Trophoblast cell (in vitro differentiated cells and primary cell): ENCODE measurements around the gene MEF2A.

Experiments
- DNase-seq, 2 donors: peaks; one replicate each; pipeline ENCODE4 v3.0.0-alpha.2; 2016
- H2AFZ ChIP-seq: 2 replicates; pipeline ENCODE4 v1.6.1; 2013; ENCODE audit warnings: low read length, moderate library complexity, mild to moderate bottlenecking; ENCODE audit not compliant: insufficient read depth, poor library complexity
- H2AK5ac ChIP-seq: 2 replicates; pipeline ENCODE4 v1.6.1; 2013; ENCODE audit warnings: mild to moderate bottlenecking, low read length
- H2BK120ac ChIP-seq: 2 replicates; pipeline ENCODE4 v1.6.1; 2013; ENCODE audit warnings: low read length, mild to moderate bottlenecking, moderate library complexity; ENCODE audit not compliant: insufficient read depth, poor library complexity
- H2BK12ac ChIP-seq: 2 replicates; pipeline ENCODE4 v1.6.1; 2013; ENCODE audit warnings: mild to moderate bottlenecking, low read length, moderate library complexity
- H2BK5ac ChIP-seq: 2 replicates; pipeline ENCODE4 v1.6.1; 2013; ENCODE audit warnings: low read length, low read depth, moderate library complexity, mild to moderate bottlenecking; ENCODE audit not compliant: poor library complexity
- H3K14ac ChIP-seq: 2 replicates; pipeline ENCODE4 v1.6.1; 2013; ENCODE audit warnings: mild to moderate bottlenecking, low read length
- H3K18ac ChIP-seq: 2 replicates; pipeline ENCODE4 v1.6.1; 2013; ENCODE audit warnings: mild to moderate bottlenecking, low read length
- H3K23ac ChIP-seq: 2 replicates; pipeline ENCODE4 v1.6.1; 2013; ENCODE audit warnings: low read length
- H3K27ac ChIP-seq: 2 replicates; pipeline ENCODE4 v1.5.1; 2013; ENCODE audit warnings: low read depth, mild to moderate bottlenecking, inconsistent platforms, low read length, moderate library complexity
- H3K27me3 ChIP-seq: 2 replicates; pipeline ENCODE4 v1.6.1; 2013; ENCODE audit warnings: inconsistent platforms, mild to moderate bottlenecking, low read length, moderate library complexity; ENCODE audit not compliant: insufficient read depth
- H3K36me3 ChIP-seq, 2 experiments: 1 replicate in 1 of 2; 2 replicates in 1 of 2; pipeline ENCODE4 v1.6.1; 2013; ENCODE audit warnings: low read length in 2 of 2, mild to moderate bottlenecking in 2 of 2, moderate library complexity in 1 of 2; ENCODE audit not compliant: insufficient read depth in 2 of 2, control insufficient read depth in 1 of 2
- H3K4ac ChIP-seq: 2 replicates; pipeline ENCODE4 v1.6.1; 2013; ENCODE audit warnings: low read depth, mild to moderate bottlenecking, low read length, moderate library complexity
- H3K4me1 ChIP-seq, 2 experiments: 1 replicate in 1 of 2; 2 replicates in 1 of 2; pipeline ENCODE4 v1.6.1; 2013; ENCODE audit warnings: low read length in 2 of 2, mild to moderate bottlenecking in 2 of 2, moderate library complexity in 1 of 2; ENCODE audit not compliant: insufficient read depth in 2 of 2, control insufficient read depth in 1 of 2
- H3K4me2 ChIP-seq: 2 replicates; pipeline ENCODE4 v1.6.1; 2013; ENCODE audit warnings: inconsistent platforms, mild to moderate bottlenecking, low read length, moderate library complexity
- H3K4me3 ChIP-seq: 2 replicates; pipeline ENCODE4 v1.5.1; 2013; ENCODE audit warnings: mild to moderate bottlenecking, low read depth, low read length, inconsistent platforms
- H3K79me1 ChIP-seq: one replicate; pipeline ENCODE4 v1.6.1; 2013; ENCODE audit warnings: low read length
- H3K79me2 ChIP-seq: 2 replicates; pipeline ENCODE4 v1.6.1; 2013; ENCODE audit warnings: low read length, mild to moderate bottlenecking; ENCODE audit not compliant: control insufficient read depth, insufficient read depth, poor library complexity
- H3K9ac ChIP-seq: 2 replicates; pipeline ENCODE4 v1.6.1; 2013; ENCODE audit warnings: mild to moderate bottlenecking, low read length
- H3K9me3 ChIP-seq: 2 replicates; pipeline ENCODE4 v1.6.1; 2013; ENCODE audit warnings: low read depth, mild to moderate bottlenecking, control low read depth, inconsistent platforms, low read length; ENCODE audit not compliant: insufficient read depth
- H4K12ac ChIP-seq: 2 replicates; pipeline ENCODE4 v1.6.1; 2013; ENCODE audit warnings: low read depth, mild to moderate bottlenecking, low read length, moderate library complexity
- H4K8ac ChIP-seq: 2 replicates; pipeline ENCODE4 v1.6.1; 2013; ENCODE audit warnings: low read depth, mild to moderate bottlenecking, low read length, moderate library complexity
- H4K91ac ChIP-seq: one replicate; pipeline ENCODE4 v1.6.1; 2013; ENCODE audit warnings: low read depth, mild to moderate bottlenecking, low read length, moderate library complexity
- WGBS: extraction: QIAGEN DNeasy Blood & Tissue Kit; methylation state at CpG from one replicate; pipeline ENCODE4 v1.1.7; 2013; ENCODE audit warnings: missing lambda C conversion rate; ENCODE audit not compliant: insufficient read length, insufficient coverage; ENCODE audit errors: extremely low coverage; 5-methylcytosine and 5-hydroxymethylcytosine counted together

MEF2A gene

DNA sequence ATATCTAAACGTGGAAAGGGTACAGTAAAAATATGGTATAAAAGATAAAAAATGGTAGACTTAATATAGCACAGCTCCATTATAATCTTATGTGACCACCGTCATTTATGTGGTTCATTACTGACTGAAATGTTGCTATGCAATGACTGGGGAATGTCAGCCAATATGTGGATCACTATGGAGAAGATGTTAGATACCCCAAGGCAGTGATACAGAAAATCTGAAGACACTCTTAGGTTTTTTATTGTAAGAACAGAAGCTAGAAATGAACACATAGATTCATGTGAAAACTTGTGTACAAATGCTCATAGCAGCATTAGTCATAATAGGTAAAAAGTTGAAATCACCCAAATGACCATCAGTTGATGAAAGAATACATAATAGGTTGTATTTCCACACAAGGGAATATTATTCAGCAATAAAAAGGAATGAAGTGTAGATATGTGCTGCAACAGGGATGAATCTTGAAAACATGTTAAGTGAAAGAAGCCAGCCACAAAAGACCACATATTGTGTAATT, 18.4 kb downstream of the MEF2A start:
- peak in 1 of 2 donors; percentile 30 for DNase-seq
- Histone ChIP-seq H3K9me3 (no peaks in the 10 kb centered on the region), H3K4me2 (no peak overlapping the region), H2BK5ac (no peak overlapping the region), H3K36me3 (no peaks in the 10 kb centered on the region), H2AFZ (no peak overlapping the region), H3K4me1 (peaks cover 0 to 6% of the 10 kb centered on the region in 2 experiments), H2AK5ac (no peak overlapping the region), H3K14ac (no peak overlapping the region), H4K12ac (no peak overlapping the region), H3K79me2 (no peaks in the 10 kb centered on the region), H4K91ac (no peak overlapping the region), H3K9ac (no peak overlapping the region), H3K23ac (no peak overlapping the region), H3K27me3 (no peaks in the 10 kb centered on the region), H3K4ac (no peak overlapping the region), H3K4me3 (no peak overlapping the region), H4K8ac (no peak overlapping the region), H3K27ac (no peak overlapping the region), H2BK12ac (no peak overlapping the region), H3K18ac (no peak overlapping the region), H3K79me1 (no peaks in the 10 kb centered on the region), H2BK120ac (no peak overlapping the region)
- WGBS, result no CpG with 5 or more reads among the region's 2 CpGs

DNA sequence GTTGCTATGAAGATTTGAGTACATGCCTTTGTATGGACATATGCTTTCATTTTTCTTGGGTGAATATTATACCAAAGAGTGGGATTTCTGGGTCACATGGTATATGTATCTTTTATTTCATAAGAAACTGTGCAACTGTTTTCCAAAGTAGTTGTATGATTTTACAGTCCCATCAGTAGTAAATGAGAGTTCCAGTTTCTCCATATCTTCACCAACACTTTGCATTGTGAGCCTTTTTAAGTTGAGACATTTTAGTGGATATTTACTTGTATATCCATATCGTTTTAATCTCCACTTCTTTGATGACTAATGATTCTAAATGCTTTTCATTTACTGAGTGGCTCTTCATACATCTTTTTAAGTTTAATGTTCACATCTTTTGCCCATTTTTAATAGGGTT, 20.3 kb downstream of the MEF2A start:
- H3K4me2 ChIP-seq, result no peak overlapping the region
- no peak overlapping the region for H2BK5ac ChIP-seq
- no peak overlapping the region for H3K4me3 ChIP-seq
- H3K27ac ChIP-seq, result no peak overlapping the region
- H3K9ac ChIP-seq, result no peak overlapping the region
- no peaks in the 10 kb centered on the region for H3K9me3 ChIP-seq
- H3K27me3 ChIP-seq, result no peaks in the 10 kb centered on the region
- DNase-seq, result peak in 1 of 2 donors; percentile 23
- WGBS, result no CpG with 5 or more reads among the region's 1 CpG
- H2BK120ac ChIP-seq, result no peak overlapping the region
- no peaks in the 10 kb centered on the region for H3K79me1 ChIP-seq
- no peaks in the 10 kb centered on the region for H3K4me1 ChIP-seq
- no peak overlapping the region for H4K91ac ChIP-seq
- H3K36me3 ChIP-seq, result no peaks in the 10 kb centered on the region
- no peak overlapping the region for H3K23ac ChIP-seq
- no peaks in the 10 kb centered on the region for H3K79me2 ChIP-seq
- no peak overlapping the region for H3K4ac ChIP-seq
- no peak overlapping the region for H4K12ac ChIP-seq
- no peak overlapping the region for H2AFZ ChIP-seq
- H3K18ac ChIP-seq, result no peak overlapping the region
- H3K14ac ChIP-seq, result no peak overlapping the region
- H4K8ac ChIP-seq, result no peak overlapping the region
- H2BK12ac ChIP-seq, result no peak overlapping the region
- H2AK5ac ChIP-seq, result no peak overlapping the region

DNA sequence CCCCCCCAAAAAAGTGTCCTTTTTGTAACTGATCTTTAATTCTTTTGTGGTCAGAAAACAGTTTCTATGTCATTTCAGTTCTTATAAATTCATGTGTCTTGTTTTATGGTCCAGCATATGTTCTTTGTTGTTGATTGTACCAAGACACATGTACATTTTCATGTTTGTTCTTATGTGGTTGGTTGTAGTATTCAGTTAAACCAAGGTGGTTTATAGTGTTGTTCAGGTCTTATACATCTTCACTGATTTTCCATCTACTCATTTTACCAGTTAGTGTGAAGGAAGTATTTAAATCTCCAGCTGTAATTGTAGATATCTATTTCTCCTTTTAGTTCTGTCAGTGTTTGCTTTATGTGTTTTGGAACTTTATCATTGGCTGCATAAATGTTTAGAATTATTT, 24.0 kb downstream of the MEF2A start:
- Histone ChIP-seq H2BK5ac (no peak overlapping the region), H4K12ac (no peak overlapping the region), H3K4ac (no peak overlapping the region), H2AK5ac (no peak overlapping the region), H3K23ac (no peak overlapping the region), H3K9ac (no peak overlapping the region), H3K36me3 (no peaks in the 10 kb centered on the region), H3K27me3 (no peaks in the 10 kb centered on the region), H3K4me3 (no peak overlapping the region), H3K27ac (no peak overlapping the region), H2BK12ac (no peak overlapping the region), H3K18ac (no peak overlapping the region), H3K9me3 (no peaks in the 10 kb centered on the region), H3K79me1 (no peaks in the 10 kb centered on the region), H4K91ac (no peak overlapping the region), H3K79me2 (peaks cover 5% of the 10 kb centered on the region), H4K8ac (no peak overlapping the region), H3K4me2 (no peak overlapping the region), H3K14ac (no peak overlapping the region), H2BK120ac (no peak overlapping the region), H3K4me1 (peaks cover 0 to 2% of the 10 kb centered on the region in 2 experiments), H2AFZ (no peak overlapping the region)
- DNase-seq, result no peak

DNA sequence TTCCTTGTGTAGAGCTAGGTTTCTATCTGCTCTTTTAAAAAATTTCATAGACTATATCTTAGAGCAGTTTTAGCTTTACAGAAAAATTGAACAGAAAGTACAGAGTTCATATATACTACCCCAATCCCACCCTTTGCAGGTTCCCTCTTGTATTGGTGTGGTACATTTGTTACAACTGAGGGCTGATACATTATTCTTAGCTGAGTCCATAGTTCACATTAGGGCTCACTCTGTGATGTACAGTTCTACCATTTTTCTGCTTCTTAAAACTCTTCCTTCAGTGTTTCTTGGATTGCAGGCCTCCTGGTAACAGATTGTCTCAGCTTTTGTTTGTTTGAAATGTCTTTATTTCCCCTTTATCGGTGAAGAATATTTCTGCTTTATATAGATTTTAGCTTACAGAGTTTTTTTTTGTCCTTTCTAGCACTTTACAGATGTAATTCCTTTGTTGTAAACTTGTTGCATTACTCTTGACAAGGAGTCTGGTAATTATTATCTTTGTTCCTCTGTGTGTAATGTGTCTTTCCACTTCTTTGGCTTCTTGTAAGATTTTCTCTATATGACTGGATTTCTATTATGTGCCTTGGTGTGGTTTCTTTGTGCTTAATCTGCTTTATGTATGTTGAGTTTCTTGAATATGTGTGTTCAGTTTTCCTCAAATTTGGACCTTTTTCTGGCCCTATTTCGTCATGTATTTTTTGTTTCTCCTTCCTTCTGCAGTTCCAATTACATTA, 25.3 kb downstream of the MEF2A start:
- Histone ChIP-seq H3K4ac (no peak overlapping the region), H4K12ac (no peak overlapping the region), H3K9ac (no peak overlapping the region), H2BK120ac (no peak overlapping the region), H3K4me1 (peaks cover 0 to 2% of the 10 kb centered on the region in 2 experiments), H3K14ac (no peak overlapping the region), H3K4me3 (no peak overlapping the region), H4K91ac (no peak overlapping the region), H3K23ac (no peak overlapping the region), H3K36me3 (no peaks in the 10 kb centered on the region), H3K9me3 (no peaks in the 10 kb centered on the region), H3K27me3 (no peaks in the 10 kb centered on the region), H3K79me1 (no peaks in the 10 kb centered on the region), H2AFZ (no peak overlapping the region), H3K27ac (no peak overlapping the region), H3K4me2 (no peak overlapping the region), H2AK5ac (no peak overlapping the region), H2BK5ac (no peak overlapping the region), H3K18ac (no peak overlapping the region), H4K8ac (no peak overlapping the region), H3K79me2 (peaks cover 5% of the 10 kb centered on the region), H2BK12ac (no peak overlapping the region)
- DNase-seq, result no peak
- WGBS, result no CpG with 5 or more reads among the region's 2 CpGs
